Osteocyte (in vitro differentiated cells): ENCODE data around the gene CYSLTR2. TPM values are rescaled to one million over a fixed set of nuclear protein-coding genes. Genes with fewer than 3 reads are reported as not detected.

Source experiments
- DNase-seq: peaks from one replicate; pipeline ENCODE4 v3.0.0; 2021; ENCODE audit warnings: mixed read lengths; ENCODE audit not compliant: unreplicated experiment; ENCODE audit errors: extremely low spot score
- H3K27ac Mint-ChIP-seq: one replicate; pipeline ENCODE4 v1.8.0; 2021; ENCODE audit warnings: mild to moderate bottlenecking, mixed read lengths; ENCODE audit not compliant: unreplicated experiment
- H3K27me3 Mint-ChIP-seq: one replicate; pipeline ENCODE4 v1.8.0; 2021; ENCODE audit warnings: mixed read lengths; ENCODE audit not compliant: unreplicated experiment
- H3K36me3 Mint-ChIP-seq: one replicate; pipeline ENCODE4 v1.8.0; 2021; ENCODE audit warnings: mixed read lengths; ENCODE audit not compliant: unreplicated experiment
- H3K4me1 Mint-ChIP-seq: one replicate; pipeline ENCODE4 v1.8.0; 2021; ENCODE audit warnings: mixed read lengths; ENCODE audit not compliant: unreplicated experiment
- H3K4me3 Mint-ChIP-seq: one replicate; pipeline ENCODE4 v1.8.0; 2021; ENCODE audit warnings: mild to moderate bottlenecking, moderate library complexity, mixed read lengths; ENCODE audit not compliant: unreplicated experiment
- H3K9me3 Mint-ChIP-seq: one replicate; pipeline ENCODE4 v1.8.0; 2021; ENCODE audit warnings: mixed read lengths; ENCODE audit not compliant: unreplicated experiment
- CTCF ChIP-seq: fragments of 200-600 bp; sonication (generic); IDR thresholded peaks from 2 replicates; pipeline ENCODE4 v1.5.0; 2021; ENCODE audit warnings: antibody characterized with exemption, mild to moderate bottlenecking, moderate library complexity
- total RNA-seq: library from RNA; stranded (reverse); gene quantifications from 2 replicates; pipeline ENCODE4 v1.2.1, GENCODE V29; 2021

CYSLTR2 gene
- total RNA-seq, 1 donor from 2014 or later = not detected

GRCh38 chr13:48642061-48642460 is 11.7 kb upstream of the CYSLTR2 start:
- no peak for TF ChIP-seq CTCF
- DNase-seq = no peak
- Mint-ChIP-seq H3K4me3 (no peak overlapping the region), H3K27ac (no peak overlapping the region), H3K9me3 (no peaks in the 10 kb centered on the region), H3K4me1 (no peaks in the 10 kb centered on the region), H3K27me3 (peaks cover 27% of the 10 kb centered on the region), H3K36me3 (no peaks in the 10 kb centered on the region)

GRCh38 chr13:48643159-48643558 is 10.6 kb upstream of the CYSLTR2 start:
- H3K9me3 Mint-ChIP-seq = no peaks in the 10 kb centered on the region
- H3K4me1 Mint-ChIP-seq = no peaks in the 10 kb centered on the region
- TF ChIP-seq CTCF = no peak
- peaks cover 29% of the 10 kb centered on the region for H3K27me3 Mint-ChIP-seq
- no peak overlapping the region for H3K27ac Mint-ChIP-seq
- no peak overlapping the region for H3K4me3 Mint-ChIP-seq
- no peaks in the 10 kb centered on the region for H3K36me3 Mint-ChIP-seq
- DNase-seq = no peak

- H3K9me3 Mint-ChIP-seq = no peaks in the 10 kb centered on the region
- no peak overlapping the region for H3K4me3 Mint-ChIP-seq
- no peak overlapping the region for H3K27ac Mint-ChIP-seq
- DNase-seq = no peak
- no peak for TF ChIP-seq CTCF
- peaks cover 30% of the 10 kb centered on the region for H3K27me3 Mint-ChIP-seq
- H3K4me1 Mint-ChIP-seq = no peaks in the 10 kb centered on the region
- no peaks in the 10 kb centered on the region for H3K36me3 Mint-ChIP-seq
These were observed 9.6 kb upstream of the CYSLTR2 start for GRCh38 chr13:48644141-48644540.

- H3K36me3 Mint-ChIP-seq = no peaks in the 10 kb centered on the region
- H3K4me3 Mint-ChIP-seq = no peak overlapping the region
- DNase-seq = no peak
- H3K27ac Mint-ChIP-seq = no peak overlapping the region
- H3K27me3 Mint-ChIP-seq = peaks cover 30% of the 10 kb centered on the region
- H3K4me1 Mint-ChIP-seq = no peaks in the 10 kb centered on the region
- TF ChIP-seq CTCF = no peak
- H3K9me3 Mint-ChIP-seq = no peaks in the 10 kb centered on the region
These were observed 8.8 kb upstream of the CYSLTR2 start for GRCh38 chr13:48644951-48645350.

GRCh38 chr13:48645845-48646244 is 7.9 kb upstream of the CYSLTR2 start:
- TF ChIP-seq CTCF = no peak
- DNase-seq = no peak
- Mint-ChIP-seq H3K4me3 (no peak overlapping the region), H3K4me1 (no peaks in the 10 kb centered on the region), H3K27ac (no peak overlapping the region), H3K36me3 (no peaks in the 10 kb centered on the region), H3K27me3 (peaks cover 22% of the 10 kb centered on the region), H3K9me3 (no peaks in the 10 kb centered on the region)
